Activated gamma-delta T cell treated with Interleukin-2 at 50 U/mL for 16 hours (primary cell): ENCODE data around the gene MZT2A.
"Not testable (repeated sequence)": the region's sequence is repeated elsewhere in the genome, so short reads cannot be mapped to it uniquely, and the experiment has no call there.

Experiments used
- DNase-seq: peaks from one replicate; pipeline ENCODE4 v3.0.0-alpha.2; 2020

The MZT2A gene

DNA sequence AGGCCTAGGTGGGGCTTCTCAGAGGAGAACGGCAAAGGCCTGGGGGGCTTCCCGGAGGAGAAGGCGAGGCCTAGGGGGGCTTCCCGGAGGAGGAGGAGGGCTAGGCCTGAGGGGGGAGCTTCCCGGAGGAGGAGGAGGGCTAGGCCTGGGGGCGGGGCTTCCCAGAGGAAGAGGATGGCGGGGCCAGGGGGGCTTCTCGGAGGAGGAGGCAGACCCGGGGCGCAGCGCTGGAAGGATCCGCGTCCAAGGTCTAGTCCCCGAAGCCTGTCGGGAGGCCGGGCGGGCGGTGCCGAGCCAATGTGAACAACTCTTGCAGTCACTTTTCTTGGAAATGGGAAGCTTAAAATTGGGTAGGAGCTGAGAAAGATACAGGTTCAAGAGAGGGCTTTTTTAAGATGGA, 46.3 kb downstream of the MZT2A start:
- DNase-seq: no peak

DNA sequence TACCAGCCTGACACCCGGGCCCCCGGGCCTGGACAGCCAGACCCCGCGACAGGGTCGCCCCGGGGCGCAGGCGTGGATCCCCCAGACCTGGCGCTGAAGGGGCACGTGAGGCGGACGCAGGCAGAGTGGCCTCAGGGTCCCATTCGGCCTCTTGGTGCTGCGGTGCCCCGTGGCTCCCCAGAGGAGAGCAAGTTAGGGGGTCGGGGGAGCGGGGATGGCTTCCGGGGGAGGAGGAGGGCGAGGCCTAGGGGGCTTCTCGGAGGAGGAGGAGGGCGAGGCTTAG, 46.7 kb downstream of the MZT2A start:
- DNase-seq: not testable (repeated sequence)

DNA sequence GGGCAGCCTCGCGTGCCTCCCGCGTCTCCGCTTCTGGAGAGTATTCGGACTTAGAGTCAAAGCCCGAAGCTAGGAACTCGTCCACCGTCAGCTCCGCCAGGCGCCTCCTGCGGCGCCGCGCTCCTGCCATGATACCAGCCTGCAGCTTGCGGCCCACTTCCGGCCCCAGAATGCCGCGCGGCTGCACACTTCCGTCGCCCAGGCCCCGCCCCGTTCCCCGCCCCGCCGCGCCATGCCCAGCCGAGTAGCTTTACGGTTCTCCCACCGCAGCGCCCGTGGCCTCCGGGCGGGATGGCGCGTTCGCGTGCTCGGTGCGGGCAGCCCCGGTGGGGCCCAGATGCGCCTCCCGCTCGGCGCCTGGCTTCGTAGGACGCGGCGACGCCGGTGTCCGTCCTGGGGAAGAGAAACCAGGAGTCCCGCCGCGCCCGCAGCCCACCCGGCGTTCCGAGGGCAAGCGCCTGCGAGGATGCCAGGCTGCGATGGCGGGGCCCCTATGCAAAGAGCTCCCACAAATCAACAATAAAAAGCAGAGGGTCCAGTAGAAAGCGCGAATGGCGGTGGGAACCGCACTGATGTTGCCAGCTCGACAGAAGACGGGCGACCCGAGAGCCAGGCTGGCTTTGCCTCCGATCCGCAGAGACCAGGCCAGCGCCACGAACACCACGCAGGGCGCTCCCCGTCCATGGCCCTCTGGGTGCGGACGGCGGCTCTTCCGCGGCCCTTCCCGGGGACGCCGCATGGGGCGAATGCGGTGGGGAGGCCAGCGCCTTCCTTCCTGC, 47.3 kb downstream of the MZT2A start:
- DNase-seq: not testable (repeated sequence)

DNA sequence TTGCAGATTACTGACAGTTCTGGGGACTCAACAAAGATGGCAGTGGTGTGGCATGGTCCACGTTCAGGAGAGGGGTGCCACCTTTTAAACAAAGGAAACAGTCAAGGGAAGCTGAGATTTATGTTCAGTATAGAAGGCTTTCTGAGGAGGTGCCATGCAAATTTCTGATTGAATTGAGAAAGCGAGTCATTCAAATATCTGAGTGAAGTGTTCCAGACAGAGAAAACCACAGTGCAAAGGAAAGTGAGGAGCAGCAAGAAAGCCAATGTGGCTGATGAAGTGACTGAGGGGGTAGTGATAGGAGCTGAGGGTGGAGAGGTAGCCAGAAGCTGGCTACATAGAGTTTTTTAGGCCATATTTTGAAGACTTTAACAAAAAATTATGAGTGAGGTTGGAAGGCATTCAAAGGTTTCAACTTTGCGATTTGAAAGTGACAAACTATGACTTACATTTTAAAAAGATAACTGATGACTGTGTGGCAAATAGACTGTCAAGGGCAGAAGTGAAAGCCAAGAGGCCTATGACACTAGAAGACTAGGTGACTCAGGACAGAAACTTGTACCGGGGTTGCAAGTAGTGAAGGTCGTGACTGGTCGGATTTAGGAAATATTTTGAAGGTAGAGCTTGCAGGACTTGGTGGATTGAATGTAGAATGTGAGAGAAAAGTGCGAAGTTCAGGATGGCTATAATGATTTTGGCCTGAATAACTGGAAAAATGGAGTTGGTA, 51.3 kb downstream of the MZT2A start:
- DNase-seq: not testable (repeated sequence)
